Hepatocyte (in vitro differentiated cells): ENCODE results near the gene FAF1.

ENCODE experiments used
- CTCF ChIP-seq: fragments of 200-600 bp; sonication (generic); IDR thresholded peaks from 2 replicates; pipeline ENCODE4 v1.5.1; 2016; ENCODE audit warnings: antibody characterized with exemption, mild to moderate bottlenecking; ENCODE audit not compliant: poor library complexity
- EZH2 ChIP-seq: fragments of 200-600 bp; sonication (generic); IDR thresholded peaks from 2 replicates; pipeline ENCODE4 v1.6.1; 2016; ENCODE audit warnings: antibody characterized with exemption, mild to moderate bottlenecking, borderline replicate concordance
- EZH2phosphoT487 ChIP-seq: fragments of 200-600 bp; sonication (generic); IDR thresholded peaks from one replicate; pipeline ENCODE4 v1.6.1; 2018; ENCODE audit warnings: antibody characterized with exemption, mild to moderate bottlenecking, low read depth, moderate library complexity; ENCODE audit not compliant: unreplicated experiment, severe bottlenecking

GRCh38 chr1:50447961-50448360, 512.1 kb downstream of the FAF1 start:
- no peak for TF ChIP-seq CTCF
- no peak for TF ChIP-seq EZH2
- no peak for TF ChIP-seq EZH2phosphoT487
